Neuronal stem cell (in vitro differentiated cells): Measurements from ENCODE around the gene PRR30.

Source experiments
- DNase-seq: peaks from one replicate; pipeline ENCODE4 v3.0.0-alpha.2; 2013; ENCODE audit warnings: low spot score
- H2AFZ ChIP-seq: one replicate; pipeline ENCODE4 v1.6.1; 2013; ENCODE audit warnings: mild to moderate bottlenecking, low read length, inconsistent platforms
- H2AK5ac ChIP-seq: 2 replicates; pipeline ENCODE4 v1.6.1; 2013; ENCODE audit warnings: low read depth, mild to moderate bottlenecking, inconsistent platforms, low read length, moderate library complexity, mixed read lengths
- H2BK120ac ChIP-seq: 2 replicates; pipeline ENCODE4 v1.6.1; 2013; ENCODE audit warnings: low read depth, mild to moderate bottlenecking, inconsistent platforms, low read length, moderate library complexity, mixed read lengths
- H2BK12ac ChIP-seq: one replicate; pipeline ENCODE4 v1.6.1; 2013; ENCODE audit warnings: low read length, inconsistent platforms
- H2BK15ac ChIP-seq: 2 replicates; pipeline ENCODE4 v1.6.1; 2013; ENCODE audit warnings: mild to moderate bottlenecking, low read length, inconsistent platforms, mixed read lengths
- H2BK5ac ChIP-seq: one replicate; pipeline ENCODE4 v1.6.1; 2013; ENCODE audit warnings: inconsistent platforms, mild to moderate bottlenecking, low read length, moderate library complexity
- H3K14ac ChIP-seq: one replicate; pipeline ENCODE4 v1.6.1; 2013; ENCODE audit warnings: low read length, inconsistent platforms
- H3K18ac ChIP-seq: 2 replicates; pipeline ENCODE4 v1.6.1; 2013; ENCODE audit warnings: low read length, inconsistent platforms
- H3K23ac ChIP-seq: 2 replicates; pipeline ENCODE4 v1.6.1; 2013; ENCODE audit warnings: low read depth, mild to moderate bottlenecking, mixed read lengths, low read length, inconsistent platforms; ENCODE audit not compliant: poor library complexity
- H3K27ac ChIP-seq: replicated peaks from 3 replicates; pipeline ENCODE4 v1.5.1; 2013; ENCODE audit warnings: low read length, inconsistent platforms
- H3K27me3 ChIP-seq, 3 experiments: 2 replicates each; pipeline ENCODE4 v1.6.1; 2013; ENCODE audit warnings: low read length in 3 of 3, mild to moderate bottlenecking in 2 of 3, inconsistent platforms in 1 of 3, low read depth in 1 of 3, mixed read lengths in 1 of 3, moderate library complexity in 1 of 3; ENCODE audit not compliant: control insufficient read depth in 3 of 3, insufficient read depth in 3 of 3
- H3K36me3 ChIP-seq, 2 donors: replicated peaks in 1 of 2; 2 replicates each; pipeline ENCODE4 v1.6.1; 2013; ENCODE audit warnings: low read length in 2 of 2; ENCODE audit not compliant: control insufficient read depth in 2 of 2, insufficient read depth in 2 of 2
- H3K4ac ChIP-seq: 2 replicates; pipeline ENCODE4 v1.6.1; 2013; ENCODE audit warnings: inconsistent platforms, mild to moderate bottlenecking, low read length, moderate library complexity
- H3K4me1 ChIP-seq, 2 donors: 1 replicate in 1 of 2; 2 replicates in 1 of 2; pipeline ENCODE4 v1.6.1; 2013; ENCODE audit warnings: low read length in 2 of 2, low read depth in 1 of 2; ENCODE audit not compliant: control insufficient read depth in 2 of 2, insufficient read depth in 1 of 2
- H3K4me2 ChIP-seq: one replicate; pipeline ENCODE4 v1.6.1; 2013; ENCODE audit warnings: mild to moderate bottlenecking, low read length, inconsistent platforms; ENCODE audit not compliant: insufficient read depth, poor library complexity, severe bottlenecking
- H3K4me3 ChIP-seq, 2 donors: 2 replicates each; pipeline ENCODE4 v1.5.1; 2013; ENCODE audit warnings: low read length in 2 of 2, mild to moderate bottlenecking in 2 of 2, inconsistent platforms in 1 of 2, moderate library complexity in 1 of 2
- H3K79me1 ChIP-seq: one replicate; pipeline ENCODE4 v1.6.1; 2013; ENCODE audit warnings: low read depth, mild to moderate bottlenecking, inconsistent platforms, low read length, moderate library complexity
- H3K9ac ChIP-seq: one replicate; pipeline ENCODE4 v1.6.1; 2013; ENCODE audit warnings: mild to moderate bottlenecking, low read depth, low read length, inconsistent platforms; ENCODE audit not compliant: poor library complexity
- H3K9me3 ChIP-seq, 2 donors: replicated peaks in 1 of 2; 2 replicates each; pipeline versions ENCODE3 to v1.6.1; 2013; ENCODE audit warnings: low read length in 2 of 2, mild to moderate bottlenecking in 2 of 2, inconsistent platforms in 1 of 2, low read depth in 1 of 2, mixed read lengths in 1 of 2, moderate library complexity in 1 of 2; ENCODE audit not compliant: control insufficient read depth in 2 of 2, insufficient read depth in 1 of 2
- H4K8ac ChIP-seq: one replicate; pipeline ENCODE4 v1.6.1; 2013; ENCODE audit warnings: low read depth, mild to moderate bottlenecking, inconsistent platforms, low read length, moderate library complexity
- H4K91ac ChIP-seq: one replicate; pipeline ENCODE4 v1.6.1; 2013; ENCODE audit warnings: low read length, low read depth, mild to moderate bottlenecking, inconsistent platforms; ENCODE audit not compliant: poor library complexity
- WGBS, 2 donors: extraction: QIAGEN DNeasy Blood & Tissue Kit; methylation state at CpG; one replicate each; pipeline ENCODE4 v1.1.7; 2013; ENCODE audit warnings: missing lambda C conversion rate in 2 of 2, mixed read lengths in 1 of 2; ENCODE audit not compliant: insufficient read length in 2 of 2, insufficient replicate concordance in 1 of 2; ENCODE audit errors: extremely low coverage in 2 of 2; 5-methylcytosine and 5-hydroxymethylcytosine counted together

PRR30 gene

DNA sequence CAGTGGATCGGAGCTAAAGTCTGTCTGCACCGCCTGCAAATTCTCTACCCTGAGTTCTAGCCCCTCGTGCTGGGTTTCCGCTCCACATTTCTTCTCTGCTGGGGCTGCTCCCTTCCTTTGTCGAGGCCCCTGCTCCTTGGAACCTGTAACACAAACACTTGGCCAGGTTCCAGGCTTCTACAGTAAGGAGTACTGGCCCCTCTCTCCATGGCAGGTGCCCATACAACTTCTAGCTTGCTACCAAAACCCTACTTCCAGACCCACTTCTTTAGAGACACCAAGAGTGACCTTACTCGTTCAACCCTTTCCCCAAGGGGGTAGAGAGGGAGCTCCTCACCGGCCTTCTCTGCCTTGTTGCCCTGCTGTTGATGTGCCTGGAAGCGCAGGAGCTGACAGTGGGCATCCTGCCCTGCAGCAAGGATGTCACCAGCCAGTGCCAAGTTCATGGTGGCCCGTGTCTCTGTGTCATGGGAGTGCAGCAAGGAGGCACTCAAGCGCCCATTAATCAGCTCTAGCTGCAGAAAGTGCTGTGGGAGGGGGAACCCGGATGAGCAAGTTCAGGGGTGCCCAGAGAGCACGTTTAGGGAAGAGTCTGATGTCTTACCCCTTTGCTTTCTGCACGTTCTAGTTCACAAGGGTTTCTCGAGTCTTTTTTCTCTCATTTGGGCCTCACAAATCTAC, 5.9 kb downstream of the PRR30 start:
- H3K27me3 ChIP-seq = peaks cover 0 to 13% (median 0%) of the 10 kb centered on the region in 3 experiments
- no peak overlapping the region for H2BK12ac ChIP-seq
- H3K79me1 ChIP-seq = peaks cover 9% of the 10 kb centered on the region
- no peak overlapping the region for H4K8ac ChIP-seq
- H2AK5ac ChIP-seq = no peak overlapping the region
- H2AFZ ChIP-seq = no peak overlapping the region
- H3K18ac ChIP-seq = no peak overlapping the region
- DNase-seq = no peak
- no peak overlapping the region for H4K91ac ChIP-seq
- peaks cover 5 to 8% of the 10 kb centered on the region in 2 donors for H3K4me1 ChIP-seq
- no peak overlapping the region for H2BK120ac ChIP-seq
- H3K4me2 ChIP-seq = peak overlapping the region; percentile 66
- H3K9ac ChIP-seq = no peak overlapping the region
- H2BK15ac ChIP-seq = no peak overlapping the region
- peak overlapping the region; percentile 31 for H3K23ac ChIP-seq
- H3K4me3 ChIP-seq = peak overlapping the region; percentile 95 to 98
- no peak overlapping the region for H3K27ac ChIP-seq
- no peak overlapping the region for H3K14ac ChIP-seq
- H3K4ac ChIP-seq = no peak overlapping the region
- peaks cover 28 to 45% of the 10 kb centered on the region in 2 donors for H3K36me3 ChIP-seq
- H2BK5ac ChIP-seq = no peak overlapping the region
- H3K9me3 ChIP-seq = no peaks in the 10 kb centered on the region
- WGBS, 2 donors = no CpG with 5 or more reads among the region's 14 CpGs

GRCh38 chr2:27131429-27131828, 7.8 kb downstream of the PRR30 start:
- no peak overlapping the region for H3K4ac ChIP-seq
- peaks cover 9% of the 10 kb centered on the region for H3K79me1 ChIP-seq
- no peak overlapping the region for H2BK12ac ChIP-seq
- peak overlapping the region; percentile 93 for H4K8ac ChIP-seq
- H2BK15ac ChIP-seq = no peak overlapping the region
- no peak overlapping the region for H3K27ac ChIP-seq
- no peak overlapping the region for H2BK120ac ChIP-seq
- H3K9ac ChIP-seq = no peak overlapping the region
- no peak overlapping the region for H3K23ac ChIP-seq
- no peak overlapping the region for H2BK5ac ChIP-seq
- H3K4me1 ChIP-seq = peaks cover 5 to 8% of the 10 kb centered on the region in 2 donors
- no peak overlapping the region for H2AK5ac ChIP-seq
- no peak for DNase-seq
- no peak overlapping the region for H2AFZ ChIP-seq
- H3K9me3 ChIP-seq = no peaks in the 10 kb centered on the region
- H3K14ac ChIP-seq = no peak overlapping the region
- no peak overlapping the region for H3K4me2 ChIP-seq
- H3K27me3 ChIP-seq = no peaks in the 10 kb centered on the region
- no peak overlapping the region for H3K4me3 ChIP-seq
- no peak overlapping the region for H3K18ac ChIP-seq
- H4K91ac ChIP-seq = no peak overlapping the region
- no CpG with 5 or more reads among the region's 11 CpGs for WGBS, 2 donors
- H3K36me3 ChIP-seq = peaks cover 28 to 45% of the 10 kb centered on the region in 2 donors

DNA sequence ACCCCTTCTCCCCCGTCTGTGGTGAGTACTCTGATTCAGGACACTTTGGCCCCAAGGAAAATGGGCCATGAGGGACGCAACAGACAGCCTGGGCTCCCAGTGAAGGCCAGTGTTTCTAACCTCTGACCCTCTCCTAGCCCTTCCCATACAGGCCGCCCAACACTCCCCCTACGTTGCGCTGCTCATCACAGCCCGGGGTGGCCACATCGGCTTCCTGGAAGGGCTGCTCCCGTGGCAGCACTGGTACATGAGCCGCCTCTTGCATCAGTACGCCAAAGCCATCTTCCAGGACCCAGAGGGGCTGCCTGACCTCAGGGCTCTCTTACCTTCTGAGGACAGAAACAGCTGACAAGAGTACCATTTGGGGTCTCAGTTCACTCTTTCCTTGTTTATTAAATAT, 8.8 kb downstream of the PRR30 start:
- Histone ChIP-seq H3K9me3 (no peaks in the 10 kb centered on the region), H3K4me1 (peaks cover 5 to 8% of the 10 kb centered on the region in 2 donors), H3K79me1 (peaks cover 9% of the 10 kb centered on the region), H3K4ac (no peak overlapping the region), H2AFZ (no peak overlapping the region), H3K18ac (no peak overlapping the region), H4K91ac (no peak overlapping the region), H2BK5ac (no peak overlapping the region), H3K4me3 (no peak overlapping the region), H4K8ac (no peak overlapping the region), H3K9ac (no peak overlapping the region), H3K27ac (no peak overlapping the region), H3K4me2 (no peak overlapping the region), H3K27me3 (no peaks in the 10 kb centered on the region), H2BK15ac (no peak overlapping the region), H2AK5ac (no peak overlapping the region), H2BK120ac (no peak overlapping the region), H2BK12ac (no peak overlapping the region), H3K14ac (no peak overlapping the region), H3K36me3 (peaks cover 28 to 45% of the 10 kb centered on the region in 2 donors), H3K23ac (no peak overlapping the region)
- DNase-seq = no peak
- no CpG with 5 or more reads among the region's 10 CpGs for WGBS, 2 donors

GRCh38 chr2:27128668-27129571, 10.3 kb downstream of the PRR30 start:
- Histone ChIP-seq H2BK15ac (no peak overlapping the region), H2BK5ac (no peak overlapping the region), H3K9me3 (no peaks in the 10 kb centered on the region), H3K4ac (no peak overlapping the region), H2BK120ac (no peak overlapping the region), H4K8ac (no peak overlapping the region), H2AFZ (no peak overlapping the region), H2AK5ac (no peak overlapping the region), H3K27me3 (peaks cover 0 to 8% (median 0%) of the 10 kb centered on the region in 3 experiments), H3K14ac (no peak overlapping the region), H3K4me2 (no peak overlapping the region), H3K27ac (no peak overlapping the region), H3K79me1 (peaks cover 9% of the 10 kb centered on the region), H2BK12ac (no peak overlapping the region), H3K23ac (no peak overlapping the region), H3K9ac (no peak overlapping the region), H3K4me3 (no peak overlapping the region), H3K36me3 (peaks cover 28 to 45% of the 10 kb centered on the region in 2 donors), H3K18ac (no peak overlapping the region), H4K91ac (no peak overlapping the region), H3K4me1 (peaks cover 5 to 12% of the 10 kb centered on the region in 2 donors)
- WGBS, 2 donors = no CpG with 5 or more reads among the region's 11 CpGs
- DNase-seq = no peak
